ENCODE results near the gene C11orf16.

C11orf16 gene

GRCh38 chr11:8961401-8961800 is 28.7 kb upstream of the C11orf16 start:
- no peaks in the 10 kb centered on the region; the same call in 1 of the 2 replicates for H4K20me1 ChIP-seq (ENCODE audit: low read depth, low read length)
- H3K27me3 ChIP-seq (ENCODE audit: low read length), result no peaks in the 10 kb centered on the region
- H3K27ac ChIP-seq (ENCODE audit: low read depth, low read length), result no peak overlapping the region
- H3K4me2 ChIP-seq (ENCODE audit: low read depth, low read length, poor library complexity, severe bottlenecking), result peak overlapping the region; percentile 72
- H3K4me3 ChIP-seq (ENCODE audit: insufficient read depth, low read length, poor library complexity, severe bottlenecking), result no peak overlapping the region
- no peak for TF ChIP-seq EZH2phosphoT487 (conservative IDR thresholded peaks at IDR 0.05; ENCODE audit: low read length)
- no peak for TF ChIP-seq CTCF (IDR thresholded peaks at IDR 0.05; ENCODE audit: insufficient read depth, low read length, poor library complexity, severe bottlenecking)
- H3K79me2 ChIP-seq (ENCODE audit: insufficient read depth, low read length), result peaks cover 73% of the 10 kb centered on the region
- H3K9me3 ChIP-seq (ENCODE audit: insufficient read depth, low read length), result no peaks in the 10 kb centered on the region
- H3F3A ChIP-seq (ENCODE audit: insufficient read depth), result peaks cover 3% of the 10 kb centered on the region; the same call in 1 of the 2 replicates
- H3K9ac ChIP-seq (ENCODE audit: low read length), result peak overlapping the region; percentile 9; the same call in 1 of the 2 replicates
- H2AFZ ChIP-seq (ENCODE audit: low read depth, low read length, severe bottlenecking), result no peak overlapping the region
- no peaks in the 10 kb centered on the region for H3K9me2 ChIP-seq (replicated peaks; ENCODE audit: insufficient read depth, low read length)
- H3K36me3 ChIP-seq (ENCODE audit: low read length), result peaks cover under 1% of the 10 kb centered on the region; the same call in 1 of the 2 replicates

GRCh38 chr11:8959546-8960166 is 26.9 kb upstream of the C11orf16 start:
- H3K79me2 ChIP-seq (ENCODE audit: insufficient read depth, low read length), result peaks cover 75% of the 10 kb centered on the region
- no peaks in the 10 kb centered on the region for H3K9me3 ChIP-seq (ENCODE audit: insufficient read depth, low read length)
- no peak overlapping the region for H3K4me2 ChIP-seq (ENCODE audit: low read depth, low read length, poor library complexity, severe bottlenecking)
- no peak overlapping the region for H3K27ac ChIP-seq (ENCODE audit: low read depth, low read length)
- TF ChIP-seq CTCF (IDR thresholded peaks at IDR 0.05; ENCODE audit: insufficient read depth, low read length, poor library complexity, severe bottlenecking), result peak; percentile 63
- TF ChIP-seq EZH2phosphoT487 (conservative IDR thresholded peaks at IDR 0.05; ENCODE audit: low read length), result no peak
- no peak overlapping the region for H3K4me3 ChIP-seq (ENCODE audit: insufficient read depth, low read length, poor library complexity, severe bottlenecking)
- peaks cover 4% of the 10 kb centered on the region; the same call in 1 of the 2 replicates for H3K36me3 ChIP-seq (ENCODE audit: low read length)
- H3K27me3 ChIP-seq (ENCODE audit: low read length), result no peaks in the 10 kb centered on the region
- no peak overlapping the region for H3K9ac ChIP-seq (ENCODE audit: low read length)
- H3F3A ChIP-seq (ENCODE audit: insufficient read depth), result peaks cover 3% of the 10 kb centered on the region; the same call in 1 of the 2 replicates
- H3K9me2 ChIP-seq (replicated peaks; ENCODE audit: insufficient read depth, low read length), result no peaks in the 10 kb centered on the region
- no peak overlapping the region for H2AFZ ChIP-seq (ENCODE audit: low read depth, low read length, severe bottlenecking)
- H4K20me1 ChIP-seq (ENCODE audit: low read depth, low read length), result no peaks in the 10 kb centered on the region; the same call in 1 of the 2 replicates

- H3K9me2 ChIP-seq (replicated peaks; ENCODE audit: insufficient read depth, low read length), result no peaks in the 10 kb centered on the region
- no peaks in the 10 kb centered on the region; the same call in 1 of the 2 replicates for H4K20me1 ChIP-seq (ENCODE audit: low read depth, low read length)
- H3F3A ChIP-seq (ENCODE audit: insufficient read depth), result peaks cover 3% of the 10 kb centered on the region; the same call in 1 of the 2 replicates
- H3K4me3 ChIP-seq (ENCODE audit: insufficient read depth, low read length, poor library complexity, severe bottlenecking), result no peak overlapping the region
- H3K27me3 ChIP-seq (ENCODE audit: low read length), result no peaks in the 10 kb centered on the region
- no peaks in the 10 kb centered on the region for H3K9me3 ChIP-seq (ENCODE audit: insufficient read depth, low read length)
- H3K36me3 ChIP-seq (ENCODE audit: low read length), result peaks cover 15% of the 10 kb centered on the region
- TF ChIP-seq EZH2phosphoT487 (conservative IDR thresholded peaks at IDR 0.05; ENCODE audit: low read length) (no peak), CTCF (IDR thresholded peaks at IDR 0.05; ENCODE audit: insufficient read depth, low read length, poor library complexity, severe bottlenecking) (no peak)
- H3K4me2 ChIP-seq (ENCODE audit: low read depth, low read length, poor library complexity, severe bottlenecking), result no peak overlapping the region
- peaks cover 52% of the 10 kb centered on the region for H3K79me2 ChIP-seq (ENCODE audit: insufficient read depth, low read length)
- H3K9ac ChIP-seq (ENCODE audit: low read length), result no peak overlapping the region
- H2AFZ ChIP-seq (ENCODE audit: low read depth, low read length, severe bottlenecking), result no peak overlapping the region
- H3K27ac ChIP-seq (ENCODE audit: low read depth, low read length), result no peak overlapping the region
These were observed 24.1 kb upstream of the C11orf16 start for GRCh38 chr11:8956860-8957259.
